ENCODE data around the gene AUP1.

Gene AUP1

DNA sequence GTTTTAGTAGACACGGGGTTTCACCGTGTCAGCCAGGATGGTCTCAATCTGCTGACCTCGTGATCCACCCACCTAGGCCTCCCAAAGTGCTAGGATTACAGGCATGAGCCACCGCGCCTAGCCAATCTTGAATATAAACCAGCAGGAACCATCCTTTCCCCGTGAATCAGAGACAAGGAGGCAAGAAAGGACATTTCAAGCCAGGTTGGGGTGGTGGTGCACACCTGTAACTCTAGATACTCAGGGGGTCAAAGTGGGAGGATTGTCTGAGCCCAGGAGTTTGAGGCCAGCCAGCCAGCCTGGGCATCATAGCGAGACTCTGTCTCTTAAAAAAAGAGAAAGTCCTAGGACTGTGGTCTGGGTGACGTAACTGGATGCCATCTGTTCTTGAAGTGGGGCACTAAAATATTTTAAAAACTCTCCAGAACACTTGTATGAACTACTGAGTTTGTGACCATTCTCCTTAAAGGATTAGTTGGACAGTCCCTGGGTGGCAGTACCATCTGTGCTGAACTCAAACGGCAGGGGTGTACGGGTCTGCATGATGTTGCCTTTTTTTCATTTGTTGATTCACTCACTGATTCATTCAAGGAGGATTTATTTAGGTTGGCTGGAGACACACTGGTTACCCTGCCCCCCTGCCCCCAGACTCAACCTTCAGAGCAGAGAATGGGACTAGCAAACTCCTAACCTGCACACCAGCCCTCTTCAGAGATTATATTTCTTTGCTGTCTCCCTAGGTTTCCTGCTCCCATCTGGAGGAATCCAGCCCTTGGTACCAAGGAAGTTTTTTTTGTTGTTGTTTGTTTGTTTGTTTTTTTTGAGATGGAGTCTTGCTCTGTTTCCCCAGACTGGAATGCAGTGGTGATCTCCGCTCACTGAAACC lies 18.2 kb downstream of the AUP1 start:
- peak; percentile 85 to 93 for DNase-seq

DNA sequence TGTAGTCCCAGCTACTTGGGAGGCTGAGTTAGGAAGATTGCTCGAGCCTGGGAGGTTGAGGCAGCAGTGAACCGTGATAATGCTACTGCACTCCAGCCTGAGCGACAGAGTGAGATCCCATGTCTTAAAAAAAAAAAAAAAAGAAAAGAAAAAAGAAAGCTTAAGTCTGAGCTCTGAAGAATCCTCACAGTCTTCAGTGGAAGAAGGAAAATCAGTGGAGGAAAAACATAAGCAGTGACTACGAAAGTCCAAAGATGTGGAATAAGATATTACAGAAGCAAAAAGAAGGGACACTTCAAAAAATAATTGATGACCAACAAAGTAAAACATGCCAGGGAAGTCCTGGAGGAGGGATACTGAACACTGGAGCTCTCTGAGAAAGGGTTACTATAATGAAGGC lies 19.2 kb downstream of the AUP1 start:
- DNase-seq, result no peak

DNA sequence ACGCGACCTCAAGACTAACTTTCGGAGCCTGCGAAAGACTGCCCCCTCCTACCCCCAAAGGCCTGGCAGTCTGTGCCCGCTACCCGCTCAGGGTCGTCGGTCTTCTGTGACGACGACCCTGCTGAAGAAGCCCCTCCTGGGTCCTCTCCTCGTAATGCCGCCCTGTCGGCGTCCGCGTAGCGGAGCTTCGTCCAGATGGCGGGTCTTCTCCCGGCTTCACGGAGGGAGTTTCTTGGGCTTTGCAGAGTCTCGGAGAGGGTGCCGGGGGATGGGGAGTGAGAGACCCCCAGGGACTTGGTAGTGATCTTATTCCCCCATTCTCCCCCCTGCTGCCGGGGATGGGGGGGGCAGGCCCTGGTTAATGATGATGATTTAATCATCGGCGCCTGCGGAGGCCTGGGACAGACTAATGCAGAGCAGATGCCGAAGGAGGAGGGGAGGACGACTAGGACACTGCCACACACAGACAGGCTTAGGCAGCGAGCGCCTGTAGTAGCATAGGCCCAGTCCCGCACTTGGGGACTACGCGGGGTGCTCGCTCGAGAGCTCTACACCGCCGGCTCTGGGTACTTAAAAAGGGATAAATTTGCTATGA lies 21.5 kb downstream of the AUP1 start:
- DNase-seq, result peak; percentile 79 to 83

DNA sequence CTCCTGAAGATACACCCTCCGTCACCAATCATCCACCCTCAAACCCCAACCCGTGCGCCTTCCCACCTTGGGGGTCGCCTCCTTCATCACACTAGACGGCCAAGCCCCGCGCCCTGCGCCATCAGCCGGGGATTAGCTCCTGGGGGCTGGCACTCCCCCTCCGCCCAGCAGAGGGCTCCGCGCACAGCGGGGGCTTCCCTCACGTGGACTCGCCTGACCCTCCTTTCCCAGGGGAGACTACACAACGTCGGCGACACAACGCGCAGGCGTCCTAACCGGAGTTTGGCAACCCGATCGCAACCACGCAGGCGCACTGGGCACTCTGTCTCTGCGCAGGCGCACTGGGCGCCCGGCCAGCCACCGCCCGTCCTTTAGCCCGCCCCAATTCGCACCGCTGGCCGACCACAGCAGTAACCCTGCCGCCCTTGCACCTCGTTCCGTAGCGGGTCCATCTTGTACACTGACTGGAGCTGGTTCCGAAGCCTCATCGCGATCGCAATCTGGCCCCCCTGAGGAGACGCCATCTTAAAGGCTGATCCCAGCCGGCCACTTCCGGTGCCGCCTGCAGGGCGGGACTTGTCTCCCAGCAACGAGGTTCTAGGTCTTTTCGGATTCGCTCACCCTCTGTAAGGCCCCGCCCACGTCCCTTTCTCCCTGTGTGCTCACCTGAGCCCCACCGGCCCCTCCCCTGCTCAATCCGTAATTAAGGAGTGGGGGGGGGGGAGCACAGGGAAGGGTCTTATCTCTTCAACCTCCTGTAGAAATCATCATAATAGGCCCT lies 22.2 kb downstream of the AUP1 start, which contains the start of gene PCGF1:
Gene PCGF1, minus strand, starts transcription at position 551 of the 781 bp plus-strand sequence. Its CDS starts 27 bp downstream, at position 524.
- DNase-seq, result peak; percentile 99

DNA sequence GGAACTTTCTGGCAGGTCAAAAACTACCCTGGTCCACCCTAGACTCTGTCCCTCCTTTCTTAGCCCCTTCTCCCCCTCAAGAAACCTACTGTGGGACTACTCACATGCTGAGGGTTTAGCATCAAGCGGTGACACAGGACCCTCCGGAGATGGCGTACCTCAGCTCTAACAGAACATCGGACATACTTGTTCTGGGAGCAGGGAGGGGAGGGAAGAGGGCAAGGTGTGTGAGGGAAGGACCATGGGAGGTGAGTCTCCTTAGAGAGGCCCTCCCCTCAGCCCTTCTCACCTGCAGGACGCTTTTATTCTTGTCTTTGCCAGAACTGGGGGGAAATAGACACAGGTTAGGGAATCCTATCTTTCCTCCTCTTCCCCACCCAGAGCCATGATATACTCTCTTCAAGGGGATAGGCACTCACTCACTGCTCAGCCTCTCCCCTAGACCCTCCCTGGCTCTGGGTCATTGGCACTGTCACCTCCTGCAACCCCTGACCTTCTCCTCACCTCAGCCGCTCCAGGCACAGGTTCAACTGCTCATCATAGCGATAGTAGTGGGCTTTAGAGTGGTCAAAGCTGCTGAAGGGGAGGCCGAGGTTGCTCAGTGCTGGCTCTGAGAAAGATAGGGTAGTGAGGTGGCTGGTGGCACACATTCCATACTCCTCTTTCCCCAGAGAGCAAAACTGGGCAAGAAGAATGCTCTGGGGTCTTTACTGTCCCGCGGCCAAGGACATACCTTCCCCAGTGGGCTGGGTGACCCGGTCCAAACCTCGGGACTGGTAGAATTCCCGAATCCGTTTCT lies 23.9 kb downstream of the AUP1 start:
- no peak for DNase-seq

DNA sequence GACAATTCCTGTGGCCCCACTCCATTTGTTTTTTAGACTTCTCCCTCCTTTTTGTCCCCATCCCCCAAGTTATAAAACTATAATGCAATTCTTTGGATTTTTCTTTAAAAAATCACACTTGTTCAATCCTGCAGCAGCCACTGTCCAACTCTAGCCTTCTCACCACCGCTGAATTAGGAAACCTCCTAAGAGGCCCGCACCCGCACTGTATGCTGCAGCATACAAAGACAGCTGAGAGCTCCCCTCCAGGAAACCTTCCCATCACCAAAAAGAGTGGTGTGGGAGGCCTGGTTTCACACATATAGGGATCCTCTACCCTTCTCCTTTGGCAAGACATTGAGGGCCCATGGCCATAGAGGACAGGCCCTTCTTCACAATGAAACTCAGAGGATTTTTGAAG lies 24.9 kb downstream of the AUP1 start:
- no peak for DNase-seq

DNA sequence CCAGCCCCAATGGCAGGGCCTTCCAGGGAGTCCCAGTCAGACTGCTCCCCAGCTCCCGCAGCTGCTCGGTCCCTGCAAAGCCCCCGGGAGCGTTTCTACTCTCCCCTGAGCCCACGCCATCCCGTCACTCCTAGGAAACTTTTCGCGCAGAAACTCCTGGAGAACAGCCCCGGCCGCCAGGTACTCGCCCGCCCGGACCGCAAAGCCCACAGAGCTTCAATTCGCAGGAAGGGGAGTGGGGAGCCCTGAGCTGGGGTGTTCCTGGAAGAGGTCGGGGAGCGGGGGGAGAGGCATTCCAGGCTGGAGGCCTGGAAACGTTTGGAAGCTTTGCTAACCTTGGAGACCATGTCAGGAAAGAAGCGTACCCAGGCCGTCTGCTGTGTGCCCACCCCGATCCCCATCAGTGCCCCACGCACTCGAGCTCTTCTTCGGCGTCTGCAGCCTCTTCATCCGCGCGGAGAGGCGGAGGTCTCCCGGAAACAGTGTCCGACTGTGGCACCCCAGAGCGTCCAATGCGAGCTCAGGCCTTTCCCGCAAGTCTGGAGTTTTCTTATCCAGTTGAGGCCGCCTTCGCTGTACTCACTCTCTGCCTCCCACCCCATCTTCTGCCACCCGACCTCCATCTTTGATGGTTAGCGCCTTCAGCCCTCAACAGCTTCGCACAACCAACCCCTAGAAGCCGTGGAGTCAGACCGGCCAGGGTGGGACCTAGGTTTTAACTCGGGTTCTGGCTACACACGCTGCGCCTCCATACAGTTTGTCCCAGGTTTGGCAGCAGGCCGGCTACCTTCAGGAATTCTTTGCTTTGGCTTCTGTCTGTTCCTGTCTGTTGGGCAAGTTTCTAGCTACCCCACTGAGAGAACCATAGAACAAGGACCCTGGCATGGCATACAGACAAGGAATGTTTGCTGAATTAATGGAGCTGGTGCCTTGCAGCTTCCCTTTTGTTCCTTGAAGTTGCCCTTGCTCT lies 25.7 kb downstream of the AUP1 start:
- DNase-seq, result no peak

DNA sequence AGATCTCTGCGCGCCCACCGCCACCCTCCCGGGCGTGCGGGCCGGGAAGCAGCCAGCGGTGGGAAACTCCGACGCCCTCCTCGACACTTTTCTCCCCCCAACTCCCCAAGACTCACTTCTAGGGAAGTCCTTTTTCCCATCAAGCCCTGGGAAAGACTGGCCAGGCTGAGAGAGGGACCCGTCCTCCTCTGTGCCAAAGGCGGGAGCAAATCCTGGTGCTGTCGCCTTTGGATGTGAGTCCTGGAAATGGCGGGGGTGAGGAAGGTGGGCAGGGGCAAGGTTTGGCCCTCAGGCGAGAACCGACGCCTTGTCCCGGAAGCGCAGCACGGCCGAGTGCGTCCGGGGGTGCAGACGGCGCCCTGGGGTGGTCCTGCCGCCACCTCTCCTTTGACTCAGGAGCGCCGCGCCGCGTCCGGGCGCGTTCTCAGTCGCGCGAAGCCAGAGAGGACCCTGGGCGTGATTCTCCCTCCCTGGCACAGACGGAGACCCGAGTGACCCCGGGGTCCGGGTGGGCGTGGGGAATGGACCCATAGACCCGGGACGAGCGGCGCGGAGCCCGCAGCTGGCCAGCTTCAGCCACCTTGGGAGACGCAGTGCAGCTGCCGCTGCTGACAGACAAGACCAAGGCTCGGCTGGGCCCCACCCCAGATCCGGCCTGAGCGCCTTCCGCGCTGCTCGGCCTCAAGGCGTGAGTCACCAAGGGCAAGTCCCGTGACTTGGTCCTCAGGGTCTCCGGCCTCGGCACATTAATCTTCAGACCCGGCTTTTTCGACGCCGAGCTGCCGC lies 26.6 kb downstream of the AUP1 start:
- peak; percentile 5 to 19 for DNase-seq

DNA sequence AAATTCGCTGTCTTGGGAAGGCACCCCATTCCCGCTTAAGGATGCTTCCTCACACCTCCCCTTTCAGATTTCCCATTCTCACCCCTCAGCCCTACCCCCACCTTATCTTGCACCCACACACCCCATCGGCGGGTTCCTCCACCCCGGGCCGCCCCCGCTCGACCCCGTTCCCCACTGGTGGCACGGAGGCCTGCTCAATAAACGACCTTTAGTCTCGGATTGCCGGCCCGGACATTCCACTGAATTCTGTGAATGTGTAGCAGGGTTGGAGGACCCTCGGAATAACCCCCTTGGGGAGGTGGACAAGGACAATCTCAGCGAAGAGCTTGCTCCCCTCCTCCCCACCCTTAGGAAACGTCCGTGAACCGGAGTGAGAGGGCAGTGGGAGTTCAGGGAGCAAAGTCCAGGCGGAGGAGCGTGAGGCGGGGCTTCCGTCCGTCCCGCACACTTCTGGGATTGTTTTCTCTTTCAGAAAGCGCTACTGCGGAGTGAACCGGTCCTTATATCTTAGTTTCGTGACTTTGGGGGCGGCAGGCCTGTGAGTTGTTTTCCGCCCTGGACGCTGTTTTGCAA lies 27.3 kb downstream of the AUP1 start:
- no peak for DNase-seq

DNA sequence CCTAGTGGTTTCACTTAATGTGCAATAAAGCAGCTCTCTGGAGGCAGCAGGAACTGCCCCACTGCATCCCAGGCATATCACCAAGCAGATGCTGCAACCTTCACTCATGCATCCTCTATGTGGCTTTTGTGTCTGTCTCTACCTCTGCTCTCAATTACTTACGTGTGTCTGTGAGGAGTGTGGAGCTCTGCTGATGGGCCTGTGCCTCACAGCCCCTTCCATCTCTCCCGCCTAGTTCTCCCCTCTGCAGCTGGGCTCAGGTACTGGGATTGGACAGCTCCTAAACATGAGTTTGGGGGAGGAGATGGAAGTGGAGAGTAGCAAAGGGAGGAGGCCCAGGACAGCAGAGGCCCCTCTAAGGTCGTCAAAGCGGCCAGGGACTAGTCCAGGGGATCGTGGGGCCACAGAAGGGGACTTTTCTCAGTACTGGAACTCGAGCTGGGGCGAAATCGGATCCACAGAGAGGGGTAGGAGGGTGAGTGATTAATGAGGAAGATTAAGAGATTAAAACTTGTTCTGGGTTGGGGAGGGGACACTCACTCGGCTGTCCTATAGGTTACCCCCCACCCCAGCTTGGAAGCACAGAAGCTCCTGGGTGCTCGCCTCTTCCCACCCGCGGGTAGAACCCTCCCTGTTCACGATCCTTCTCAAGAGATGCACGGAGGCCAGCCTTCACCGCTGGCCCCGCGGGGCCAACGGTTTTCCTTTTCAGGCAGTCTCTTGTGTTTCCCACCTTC lies 28.0 kb downstream of the AUP1 start:
- peak in 1 of 2 experiments; percentile 49 for DNase-seq

DNA sequence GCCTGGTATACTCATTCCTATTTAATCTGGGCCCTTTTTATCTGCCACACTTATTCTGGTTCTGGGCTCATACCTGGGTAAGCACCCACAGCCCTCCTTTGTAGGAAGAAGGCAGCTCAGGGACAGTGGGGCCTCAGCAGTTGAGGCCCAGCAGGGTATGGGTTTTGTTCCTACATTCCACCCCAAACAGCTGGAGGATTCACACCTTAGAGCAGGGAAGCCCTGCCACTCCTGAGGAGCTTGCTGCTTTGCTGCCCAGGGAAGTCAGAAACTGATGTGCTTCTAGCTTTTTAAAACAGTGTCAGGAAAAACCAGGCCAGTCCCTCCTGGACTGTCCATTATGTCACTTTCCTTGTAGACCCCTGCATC lies 28.9 kb downstream of the AUP1 start:
- DNase-seq, result no peak

DNA sequence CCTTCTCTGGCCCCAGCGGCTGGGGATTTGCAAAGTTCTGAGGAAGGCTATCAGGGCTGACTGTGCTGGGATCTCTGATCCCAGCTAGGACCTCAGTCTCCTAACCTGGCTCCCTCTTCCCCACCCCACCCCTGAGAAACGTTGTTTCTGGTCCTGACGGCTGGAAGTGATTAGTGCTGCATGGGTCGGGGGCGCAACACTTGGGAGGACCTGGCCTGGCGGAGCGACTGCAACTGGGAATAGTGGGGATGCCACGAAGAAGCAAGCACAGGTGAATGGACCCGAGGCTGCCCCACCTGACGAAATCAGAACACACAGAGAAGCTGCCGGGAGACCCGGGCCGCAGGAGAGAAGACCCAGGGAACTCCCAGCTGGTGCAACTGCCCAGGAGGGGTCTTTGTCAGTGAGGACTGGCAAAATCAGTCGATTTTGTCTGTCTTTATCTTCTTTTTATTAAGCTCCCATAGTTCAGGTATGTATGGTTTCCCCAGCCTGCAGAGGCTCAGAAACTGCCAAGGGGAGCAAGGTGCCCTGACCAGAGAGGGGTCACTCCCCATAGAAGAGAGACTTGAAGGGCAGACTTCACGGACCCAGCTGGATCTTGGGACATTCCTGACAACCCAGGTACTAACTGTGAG lies 29.4 kb downstream of the AUP1 start:
- no peak for DNase-seq

DNA sequence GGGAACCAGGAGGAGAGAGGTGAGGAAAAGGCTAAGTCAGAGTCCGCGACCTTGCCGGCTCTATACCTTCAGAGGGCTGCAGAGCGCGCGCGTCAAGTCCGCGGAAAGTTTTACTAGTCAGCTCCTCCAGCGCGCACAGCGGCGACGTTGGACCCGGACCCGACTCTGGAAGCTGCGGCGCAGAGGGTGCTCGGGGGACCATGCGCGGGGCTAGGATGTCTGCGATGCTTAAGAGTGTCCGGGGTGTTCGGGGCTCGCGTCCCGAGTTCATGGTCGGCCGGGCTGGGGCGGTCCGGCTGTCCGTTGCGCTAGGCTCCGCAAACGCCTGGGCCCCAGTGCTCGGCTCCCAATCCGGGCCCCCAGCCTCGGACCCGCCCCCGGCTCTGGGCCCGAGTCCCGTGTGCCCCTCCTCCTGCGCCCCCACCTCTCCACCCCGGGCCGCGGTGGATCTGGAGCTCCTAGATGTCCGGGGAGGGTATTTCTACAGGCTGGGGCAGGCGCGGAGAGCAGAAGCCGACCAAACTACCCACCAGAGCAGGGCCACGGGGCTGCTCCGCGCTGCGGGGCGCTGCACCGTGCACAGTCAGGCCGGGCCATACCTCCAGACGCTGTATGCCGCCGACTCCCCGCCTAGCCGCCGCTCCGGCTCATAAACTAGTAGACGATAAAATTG lies 30.1 kb downstream of the AUP1 start, which contains the start of gene LBX2:
Gene LBX2, minus strand, starts transcription at position 337 of the 673 bp plus-strand sequence. Its CDS starts 66 bp downstream, at position 271.
- no peak for DNase-seq

DNA sequence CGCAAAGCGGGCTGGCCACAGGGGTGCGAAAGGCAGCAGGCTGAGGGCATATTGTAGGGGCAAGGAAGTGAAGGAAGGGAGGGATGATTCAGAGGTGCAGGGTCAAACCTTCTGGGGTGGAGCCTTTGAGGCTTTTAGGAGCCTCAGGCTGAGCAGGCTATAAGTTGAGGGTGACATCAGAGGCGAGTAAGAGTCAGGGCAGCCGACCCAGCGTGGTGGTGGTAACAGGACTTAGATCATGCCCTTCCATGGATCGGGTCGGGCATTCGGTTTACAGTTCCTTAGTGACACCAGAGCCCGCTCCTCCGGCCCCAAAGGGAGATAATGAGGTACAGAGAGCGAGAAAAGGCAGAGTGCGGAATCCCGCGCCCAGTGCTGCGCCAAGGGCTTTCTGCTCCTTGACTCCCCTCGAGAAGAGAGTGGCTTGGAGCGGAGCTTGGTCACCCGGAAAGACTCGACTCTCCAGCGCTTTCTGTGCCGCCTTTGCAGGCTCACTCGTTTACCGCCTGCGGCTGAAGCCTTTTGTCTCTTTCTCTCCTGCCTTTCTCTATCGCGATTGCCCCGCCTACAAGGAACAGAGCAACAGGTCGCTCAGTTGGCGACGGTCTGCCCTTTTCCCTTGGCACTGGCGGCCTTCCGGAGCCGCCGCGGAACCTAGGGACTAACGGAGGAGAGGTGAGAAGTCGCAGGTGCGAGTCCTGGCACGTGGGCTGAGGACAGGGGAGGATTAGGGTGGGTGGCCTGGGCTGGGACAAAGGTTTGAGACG lies 30.8 kb downstream of the AUP1 start:
- DNase-seq, result peak in 1 of 2 experiments; percentile 12

DNA sequence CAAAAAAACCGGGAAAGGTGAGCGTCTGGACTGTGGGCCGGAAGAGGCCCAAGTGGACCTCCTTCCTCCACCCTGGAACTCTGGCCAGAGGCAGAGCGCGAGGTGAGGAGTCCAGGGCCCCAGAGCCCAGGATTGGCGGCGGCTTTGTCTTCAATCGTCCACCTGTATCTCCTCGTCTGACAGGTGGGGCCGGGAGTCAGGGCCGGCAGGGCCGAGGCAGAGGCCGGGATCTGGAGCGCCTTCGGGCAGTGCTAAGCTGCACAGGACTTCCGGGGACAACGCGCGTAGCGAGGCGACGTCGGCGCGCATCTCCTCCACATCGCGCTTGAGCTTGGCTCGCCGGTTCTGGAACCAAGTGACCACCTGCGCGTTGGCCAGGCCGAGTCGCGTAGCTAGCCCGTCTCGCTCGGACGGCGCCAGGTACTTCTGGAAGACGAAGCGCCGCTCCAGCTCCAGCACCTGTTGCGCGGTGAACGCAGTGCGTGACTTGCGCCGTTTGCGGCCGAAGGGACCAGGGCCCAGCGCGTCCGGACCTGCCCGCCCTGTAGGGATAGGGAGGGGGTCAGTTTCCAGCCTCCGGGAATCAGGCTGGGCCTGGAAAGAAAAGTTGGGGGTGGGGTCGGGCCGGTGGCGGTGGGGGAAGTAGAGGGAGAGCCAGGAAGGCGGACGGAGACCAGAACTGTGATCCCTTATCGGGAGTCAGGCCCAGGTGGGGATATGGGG lies 31.6 kb downstream of the AUP1 start:
- no peak for DNase-seq

DNA sequence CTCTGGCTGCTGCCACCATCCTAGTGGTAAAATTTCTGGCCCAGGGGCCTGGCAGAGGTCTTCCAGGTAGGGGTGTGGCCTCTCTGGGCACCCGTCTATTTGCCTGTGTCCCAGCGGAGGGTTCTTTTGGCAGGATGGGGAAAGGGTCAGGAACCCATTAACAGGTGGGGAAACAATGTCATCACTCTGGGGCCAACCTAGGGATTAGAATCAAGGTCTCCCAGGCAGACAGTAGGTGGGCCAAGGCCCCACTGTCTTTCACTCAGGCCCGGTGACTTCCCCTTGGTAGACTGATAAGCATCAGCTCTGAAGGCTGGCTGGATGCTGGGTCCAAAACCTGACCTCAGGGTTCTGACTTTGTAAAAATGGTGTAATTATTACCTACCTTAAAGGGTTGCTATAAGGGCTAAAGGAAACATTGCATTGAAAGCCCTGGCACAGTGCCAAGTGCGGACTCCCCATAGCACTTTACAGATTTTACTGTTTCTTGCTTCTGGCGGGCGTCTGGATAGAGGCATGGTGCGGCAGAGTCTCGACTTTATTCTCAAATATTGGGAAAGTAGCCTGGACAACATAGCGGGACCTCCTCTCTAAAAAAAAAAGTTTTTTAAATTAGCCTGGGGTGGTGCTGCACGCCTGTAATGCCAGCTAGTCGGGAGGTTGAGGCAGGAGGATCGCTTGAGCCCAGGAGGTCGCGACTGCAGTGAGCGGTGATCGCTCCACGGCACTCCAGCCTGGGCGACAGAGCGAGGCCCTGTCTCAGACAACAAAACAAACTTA lies 32.3 kb downstream of the AUP1 start:
- DNase-seq, result no peak
